ENCODE data around the gene MT4.

The MT4 gene

DNA sequence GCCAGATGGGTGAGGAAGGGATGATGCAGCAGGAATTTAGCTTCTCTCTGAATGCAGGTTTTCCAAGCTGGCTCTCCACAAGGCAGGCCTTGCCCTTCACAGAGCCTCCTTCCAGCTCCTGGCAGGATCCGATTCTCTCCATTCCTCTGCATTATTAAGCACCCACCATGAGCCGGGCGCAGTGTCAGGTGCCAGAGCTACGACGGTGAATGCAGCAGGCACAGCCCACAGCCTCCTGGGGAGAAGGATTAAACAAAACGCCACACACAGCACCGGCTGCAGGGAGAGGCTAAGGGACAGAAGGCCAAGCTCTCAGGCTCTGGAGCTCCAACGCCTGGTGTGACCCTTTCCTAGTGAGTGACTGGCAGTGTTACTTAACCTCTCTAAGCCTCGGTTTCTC lies 36.5 kb downstream of the MT4 start:
- DNase-seq (ENCODE audit: extremely low read depth in 1 of 2, low read depth in 1 of 2) = no peak

DNA sequence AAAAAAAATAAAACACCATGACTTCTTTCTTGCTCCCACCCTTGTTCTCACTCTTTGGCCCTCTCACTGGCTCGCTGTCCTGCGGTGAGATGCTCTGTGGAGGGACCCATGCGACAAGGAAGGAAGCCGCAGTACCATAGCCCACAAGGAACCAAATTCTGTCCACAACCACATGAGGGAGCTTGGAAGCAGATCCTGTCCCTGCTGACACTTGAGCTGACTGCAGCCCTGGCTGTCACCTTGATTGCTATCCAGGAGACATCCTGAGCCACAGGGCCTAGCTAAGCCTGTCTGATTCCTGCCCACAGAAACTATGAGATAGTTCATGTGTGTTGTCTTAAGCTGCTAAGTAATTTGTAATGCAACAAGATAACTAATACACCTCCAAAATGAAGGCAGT lies 38.7 kb downstream of the MT4 start:
- DNase-seq (ENCODE audit: extremely low read depth in 1 of 2, low read depth in 1 of 2) = no peak

- no peak for DNase-seq (ENCODE audit: extremely low read depth in 1 of 2, low read depth in 1 of 2)
These were observed 40.1 kb downstream of the MT4 start for GRCh38 chr16:56604966-56605365.

DNA sequence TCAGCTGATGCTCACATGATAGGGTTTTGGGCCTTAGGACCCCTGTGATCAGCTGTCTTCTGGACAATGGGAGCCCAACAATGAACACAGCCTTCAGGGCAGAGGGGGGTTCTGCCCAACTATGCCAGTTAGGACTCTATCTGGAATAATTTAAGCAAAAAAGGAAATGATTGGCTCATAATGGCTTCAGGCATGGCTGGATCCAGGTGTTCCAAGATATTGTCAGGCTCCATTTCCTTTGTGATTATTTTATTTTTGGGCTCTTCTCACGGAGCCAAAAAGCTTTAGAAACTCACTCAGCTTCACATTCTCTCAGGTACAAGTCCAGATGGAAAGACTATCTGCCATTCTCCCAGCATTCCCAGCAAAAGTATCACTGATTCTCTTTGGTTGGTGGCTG lies 40.6 kb downstream of the MT4 start:
- no peak for DNase-seq (ENCODE audit: extremely low read depth in 1 of 2, low read depth in 1 of 2)

DNA sequence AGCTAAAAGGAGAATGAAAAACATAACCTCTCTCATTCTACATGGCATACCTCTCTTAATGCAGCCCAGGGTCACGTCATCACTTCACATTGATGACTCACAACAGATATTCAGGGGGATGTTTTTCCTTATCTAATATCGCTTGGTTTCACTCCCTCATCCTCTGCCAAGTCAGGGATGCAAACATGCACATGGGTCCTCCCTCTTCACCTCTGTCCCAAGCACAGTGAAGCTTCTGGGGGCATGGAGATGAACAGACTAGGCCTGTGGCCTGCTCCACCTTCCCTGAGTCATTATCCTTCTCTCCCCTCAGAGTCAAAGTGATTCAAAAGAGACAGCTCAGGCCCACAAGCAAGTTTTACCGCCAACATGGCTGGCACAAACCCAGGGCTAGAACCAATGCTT lies 41.2 kb downstream of the MT4 start:
- no peak for DNase-seq (ENCODE audit: extremely low read depth in 1 of 2, low read depth in 1 of 2)

DNA sequence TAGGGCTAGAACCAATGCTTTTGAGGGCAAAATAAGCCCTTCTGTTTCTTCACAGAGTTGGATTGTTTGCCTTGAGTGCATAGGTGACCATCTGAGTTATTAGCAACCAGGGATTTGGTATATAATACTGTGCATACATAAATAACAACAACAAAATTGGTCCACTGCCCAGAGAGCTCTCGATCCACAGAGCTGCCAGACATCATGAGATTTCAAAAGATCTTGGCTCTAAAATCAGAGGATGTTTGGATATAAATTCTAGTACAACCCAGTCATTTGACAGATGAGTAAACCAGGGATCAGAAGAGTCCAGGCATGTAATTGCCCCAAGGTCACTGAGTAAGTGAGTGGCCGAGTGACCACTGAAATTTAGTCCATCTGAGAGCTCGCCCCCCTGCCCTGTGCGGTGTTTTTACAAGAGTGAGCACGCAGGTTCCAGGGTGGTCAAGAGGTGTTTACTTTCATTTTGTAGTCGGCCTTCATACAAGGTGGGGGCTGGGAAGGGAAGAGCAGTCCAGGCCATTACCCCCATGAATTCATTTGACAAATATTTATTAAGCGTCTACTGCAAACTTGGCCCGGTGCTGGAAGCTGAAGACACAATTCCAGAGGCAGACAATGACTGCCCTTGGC lies 41.7 kb downstream of the MT4 start:
- no peak for DNase-seq (ENCODE audit: extremely low read depth in 1 of 2, low read depth in 1 of 2)

- DNase-seq (ENCODE audit: extremely low read depth in 1 of 2, low read depth in 1 of 2) = no peak
These were observed 42.3 kb downstream of the MT4 start for GRCh38 chr16:56607109-56607618.

- DNase-seq (ENCODE audit: extremely low read depth in 1 of 2, low read depth in 1 of 2) = no peak
These were observed 42.8 kb downstream of the MT4 start for GRCh38 chr16:56607675-56608042.

DNA sequence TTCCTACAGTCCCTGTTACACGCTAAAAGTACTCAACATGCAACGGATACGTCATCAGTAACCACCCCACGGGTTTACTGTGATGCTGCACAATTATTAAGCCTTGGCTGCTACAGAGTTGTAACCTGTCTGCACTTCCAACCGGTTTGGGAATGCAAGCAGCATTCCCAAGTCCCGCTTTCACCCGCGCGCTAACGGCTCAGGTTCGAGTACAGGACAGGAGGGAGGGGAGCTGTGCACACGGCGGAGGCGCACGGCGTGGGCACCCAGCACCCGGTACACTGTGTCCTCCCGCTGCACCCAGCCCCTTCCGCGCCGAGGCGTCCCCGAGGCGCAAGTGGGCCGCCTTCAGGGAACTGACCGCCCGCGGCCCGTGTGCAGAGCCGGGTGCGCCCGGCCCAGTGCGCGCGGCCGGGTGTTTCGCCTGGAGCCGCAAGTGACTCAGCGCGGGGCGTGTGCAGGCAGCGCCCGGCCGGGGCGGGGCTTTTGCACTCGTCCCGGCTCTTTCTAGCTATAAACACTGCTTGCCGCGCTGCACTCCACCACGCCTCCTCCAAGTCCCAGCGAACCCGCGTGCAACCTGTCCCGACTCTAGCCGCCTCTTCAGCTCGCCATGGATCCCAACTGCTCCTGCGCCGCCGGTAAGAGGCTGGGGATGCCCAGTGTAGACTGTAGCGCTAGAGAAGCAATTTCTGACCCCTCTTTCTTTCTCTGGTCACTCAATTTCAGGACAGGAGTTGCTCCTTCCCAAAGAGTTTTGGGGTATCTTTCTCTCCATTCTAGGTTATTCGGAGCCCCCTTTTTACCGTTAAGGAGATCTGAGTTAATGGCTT lies 43.4 kb downstream of the MT4 start, which contains the start of gene MT2A:
TSS of gene MT2A (plus strand) at position 542 of the 833 bp plus-strand sequence. CDS start at position 614, 72 bp downstream.
- DNase-seq (ENCODE audit: extremely low read depth in 1 of 2, low read depth in 1 of 2) = peak; percentile 85 to 91

- DNase-seq (ENCODE audit: extremely low read depth in 1 of 2, low read depth in 1 of 2) = no peak
These were observed 44.1 kb downstream of the MT4 start for GRCh38 chr16:56608876-56609462.

DNA sequence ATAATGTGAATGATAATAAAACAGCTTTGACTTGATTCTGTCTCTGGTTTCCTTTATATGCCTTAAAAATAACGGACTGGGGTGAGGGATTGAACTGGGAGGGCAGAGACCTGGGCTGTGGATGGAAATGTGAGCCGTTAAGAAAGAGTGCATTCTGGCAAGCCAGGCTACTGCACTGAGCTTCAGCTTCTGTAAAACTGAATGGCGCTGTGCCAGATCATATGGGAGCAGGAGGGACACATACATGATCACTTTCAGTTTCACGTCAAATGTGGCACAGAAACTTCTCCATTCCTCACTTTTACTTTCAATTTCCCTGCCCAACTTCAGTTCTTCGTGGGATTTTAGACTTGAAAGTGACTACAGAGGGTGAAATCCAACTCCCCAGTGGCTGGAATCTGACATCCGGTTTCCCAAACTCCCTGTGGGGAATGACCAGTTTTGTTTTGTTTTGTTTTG lies 44.6 kb downstream of the MT4 start:
- peak in 1 of 2 donors; percentile 76 for DNase-seq (ENCODE audit: extremely low read depth in 1 of 2, low read depth in 1 of 2)

DNA sequence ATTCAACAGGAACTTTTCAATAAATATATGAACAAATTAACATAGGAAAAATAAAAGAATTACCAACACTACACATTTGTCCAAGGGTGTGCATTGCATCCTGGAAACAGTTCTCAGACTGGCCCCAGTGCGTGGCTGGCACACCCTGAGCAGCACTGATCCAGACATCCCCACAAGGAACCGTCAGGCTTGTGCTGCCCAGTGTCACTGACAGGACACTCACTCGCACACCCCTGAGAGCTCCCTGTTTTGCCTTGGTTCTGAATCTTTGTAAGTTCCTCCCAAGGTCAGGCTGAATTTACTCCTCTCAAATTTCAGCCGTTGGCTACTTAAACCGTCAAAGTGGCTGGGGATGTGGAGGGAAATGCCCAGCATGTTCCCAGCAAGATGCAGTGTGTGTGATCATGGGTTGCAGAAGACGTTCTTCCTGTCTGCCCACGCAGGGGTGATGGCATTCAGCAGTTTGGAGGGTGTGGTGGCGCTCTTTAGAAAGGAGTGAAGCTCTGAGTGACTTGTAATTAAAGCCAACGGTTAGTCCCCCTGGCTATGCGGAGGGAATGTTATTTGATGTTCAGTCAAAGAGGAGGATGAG lies 45.2 kb downstream of the MT4 start:
- peak; percentile 56 to 79 for DNase-seq (ENCODE audit: extremely low read depth in 1 of 2, low read depth in 1 of 2)

- peak in 1 of 2 donors; percentile 54 for DNase-seq (ENCODE audit: extremely low read depth in 1 of 2, low read depth in 1 of 2)
These were observed 45.8 kb downstream of the MT4 start for GRCh38 chr16:56610609-56611111.

- no peak for DNase-seq (ENCODE audit: extremely low read depth in 1 of 2, low read depth in 1 of 2)
These were observed 46.5 kb downstream of the MT4 start for GRCh38 chr16:56611281-56611833.

DNA sequence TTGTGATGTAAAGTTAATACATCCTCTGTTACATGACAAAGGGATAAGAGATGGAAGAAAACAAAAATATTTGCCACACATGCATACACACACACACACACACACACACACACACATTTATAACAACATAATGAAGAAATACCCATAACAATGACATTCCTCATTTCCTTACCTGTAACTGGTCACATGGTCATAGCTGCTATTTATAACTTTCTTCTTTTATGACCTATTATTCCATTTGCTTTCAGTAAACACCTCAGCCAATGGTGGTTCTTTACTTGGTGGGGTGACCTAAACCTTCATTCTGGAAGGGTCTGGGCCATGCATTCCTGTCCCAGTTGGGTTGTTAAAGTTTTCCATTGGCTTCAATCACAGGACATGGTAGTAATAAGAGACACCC lies 48.8 kb downstream of the MT4 start:
- DNase-seq (ENCODE audit: extremely low read depth in 1 of 2, low read depth in 1 of 2) = no peak

- peak in 1 of 2 donors; percentile 43 for DNase-seq (ENCODE audit: extremely low read depth in 1 of 2, low read depth in 1 of 2)
These were observed 49.7 kb downstream of the MT4 start for GRCh38 chr16:56614549-56614991.

DNA sequence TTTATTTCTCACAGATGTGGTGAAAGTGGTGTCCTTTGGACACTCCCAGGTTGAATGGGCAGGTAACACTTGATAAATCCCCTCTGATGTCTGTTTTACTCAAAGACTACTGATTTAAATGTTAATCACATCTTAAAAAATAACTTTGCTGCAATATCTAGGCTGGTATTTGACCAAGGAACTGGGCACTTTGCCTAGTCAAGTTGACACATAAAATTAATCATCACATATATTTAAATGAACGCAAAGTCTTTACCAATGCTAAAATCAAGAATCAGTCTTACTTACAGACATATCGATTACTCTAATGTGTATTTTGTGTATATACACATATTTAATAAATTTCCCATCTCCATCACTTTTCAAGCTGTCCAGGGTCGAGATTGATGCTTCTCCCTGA lies 50.5 kb downstream of the MT4 start:
- no peak for DNase-seq (ENCODE audit: extremely low read depth in 1 of 2, low read depth in 1 of 2)

- DNase-seq (ENCODE audit: extremely low read depth in 1 of 2, low read depth in 1 of 2) = no peak
These were observed 51.8 kb downstream of the MT4 start for GRCh38 chr16:56616608-56617211.

- peak; percentile 41 to 63 for DNase-seq (ENCODE audit: extremely low read depth in 1 of 2, low read depth in 1 of 2)
These were observed 52.6 kb downstream of the MT4 start for GRCh38 chr16:56617212-56618085.

All from stimulated activated CD8-positive, alpha-beta memory T cell treated with anti-CD3 and anti-CD28 coated beads, Interleukin-7, amount 100 ng/mL, for 48 hours (primary cell).